ENCODE data around the gene CCL27.

CCL27 gene

GRCh38 chr9:34653151-34654072 is 9.0 kb downstream of the CCL27 start:
- TF ChIP-seq FOXP2 (optimal IDR thresholded peaks at IDR 0.05; ENCODE audit: borderline replicate concordance, extremely low read depth, extremely low read length, insufficient read depth): no peak
- TF ChIP-seq SIN3A (IDR thresholded peaks at IDR 0.05; ENCODE audit: borderline replicate concordance, insufficient read depth, low read length): no peak
- no peak for TF ChIP-seq POLR2AphosphoS5 (IDR thresholded peaks at IDR 0.05; ENCODE audit: low read depth, low read length)
- TF ChIP-seq, protein P1, sequence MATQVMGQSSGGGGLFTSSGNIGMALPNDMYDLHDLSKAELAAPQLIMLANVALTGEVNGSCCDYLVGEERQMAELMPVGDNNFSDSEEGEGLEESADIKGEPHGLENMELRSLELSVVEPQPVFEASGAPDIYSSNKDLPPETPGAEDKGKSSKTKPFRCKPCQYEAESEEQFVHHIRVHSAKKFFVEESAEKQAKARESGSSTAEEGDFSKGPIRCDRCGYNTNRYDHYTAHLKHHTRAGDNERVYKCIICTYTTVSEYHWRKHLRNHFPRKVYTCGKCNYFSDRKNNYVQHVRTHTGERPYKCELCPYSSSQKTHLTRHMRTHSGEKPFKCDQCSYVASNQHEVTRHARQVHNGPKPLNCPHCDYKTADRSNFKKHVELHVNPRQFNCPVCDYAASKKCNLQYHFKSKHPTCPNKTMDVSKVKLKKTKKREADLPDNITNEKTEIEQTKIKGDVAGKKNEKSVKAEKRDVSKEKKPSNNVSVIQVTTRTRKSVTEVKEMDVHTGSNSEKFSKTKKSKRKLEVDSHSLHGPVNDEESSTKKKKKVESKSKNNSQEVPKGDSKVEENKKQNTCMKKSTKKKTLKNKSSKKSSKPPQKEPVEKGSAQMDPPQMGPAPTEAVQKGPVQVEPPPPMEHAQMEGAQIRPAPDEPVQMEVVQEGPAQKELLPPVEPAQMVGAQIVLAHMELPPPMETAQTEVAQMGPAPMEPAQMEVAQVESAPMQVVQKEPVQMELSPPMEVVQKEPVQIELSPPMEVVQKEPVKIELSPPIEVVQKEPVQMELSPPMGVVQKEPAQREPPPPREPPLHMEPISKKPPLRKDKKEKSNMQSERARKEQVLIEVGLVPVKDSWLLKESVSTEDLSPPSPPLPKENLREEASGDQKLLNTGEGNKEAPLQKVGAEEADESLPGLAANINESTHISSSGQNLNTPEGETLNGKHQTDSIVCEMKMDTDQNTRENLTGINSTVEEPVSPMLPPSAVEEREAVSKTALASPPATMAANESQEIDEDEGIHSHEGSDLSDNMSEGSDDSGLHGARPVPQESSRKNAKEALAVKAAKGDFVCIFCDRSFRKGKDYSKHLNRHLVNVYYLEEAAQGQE (IDR thresholded peaks at IDR 0.05; ENCODE audit: insufficient read depth in 1 of 2, low read depth in 2 of 2, low read length in 2 of 2): no peak
- TF ChIP-seq TAF1 (IDR thresholded peaks at IDR 0.05; ENCODE audit: borderline replicate concordance, insufficient read depth, low read length): no peak

DNA sequence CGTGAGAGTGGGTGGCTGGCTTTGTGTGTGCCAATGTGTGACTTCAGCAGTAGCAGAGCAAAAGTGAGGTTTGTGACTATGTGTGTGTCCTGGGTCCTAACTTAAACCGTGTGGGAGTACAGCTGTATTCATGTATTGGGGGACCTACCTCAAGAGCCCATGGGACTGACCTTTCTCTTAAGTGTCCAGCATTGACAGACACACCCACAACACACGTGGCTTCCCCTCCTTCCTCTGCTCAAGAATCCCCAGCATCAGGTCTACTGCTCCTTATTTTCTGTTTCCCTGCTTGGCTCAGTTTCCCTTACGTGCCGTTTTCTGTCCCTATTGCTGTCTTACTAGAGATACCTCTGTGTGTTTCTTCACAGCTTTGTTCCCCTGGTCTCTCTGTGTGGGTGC is 9.9 kb downstream of the CCL27 start:
- TF ChIP-seq, protein P1 (IDR thresholded peaks at IDR 0.05; ENCODE audit: insufficient read depth in 1 of 2, low read depth in 2 of 2, low read length in 2 of 2): no peak
- TF ChIP-seq FOXP2 (optimal IDR thresholded peaks at IDR 0.05; ENCODE audit: borderline replicate concordance, extremely low read depth, extremely low read length, insufficient read depth) (no peak), SIN3A (IDR thresholded peaks at IDR 0.05; ENCODE audit: borderline replicate concordance, insufficient read depth, low read length) (no peak), POLR2AphosphoS5 (IDR thresholded peaks at IDR 0.05; ENCODE audit: low read depth, low read length) (no peak), TAF1 (IDR thresholded peaks at IDR 0.05; ENCODE audit: borderline replicate concordance, insufficient read depth, low read length) (no peak)

GRCh38 chr9:34651876-34652601 is 10.4 kb downstream of the CCL27 start, which contains the start of gene IL11RA:
TSS of gene IL11RA (plus strand) at chr9:34652185. CDS start at chr9:34655218, 3,033 bp downstream.
- no peak for TF ChIP-seq SIN3A (IDR thresholded peaks at IDR 0.05; ENCODE audit: borderline replicate concordance, insufficient read depth, low read length)
- peak; percentile 57; the same call in 1 of the 2 replicates for TF ChIP-seq POLR2AphosphoS5 (IDR thresholded peaks at IDR 0.05; ENCODE audit: low read depth, low read length)
- no peak for TF ChIP-seq TAF1 (IDR thresholded peaks at IDR 0.05; ENCODE audit: borderline replicate concordance, insufficient read depth, low read length)
- TF ChIP-seq FOXP2 (optimal IDR thresholded peaks at IDR 0.05; ENCODE audit: borderline replicate concordance, extremely low read depth, extremely low read length, insufficient read depth): peak; percentile 41

DNA sequence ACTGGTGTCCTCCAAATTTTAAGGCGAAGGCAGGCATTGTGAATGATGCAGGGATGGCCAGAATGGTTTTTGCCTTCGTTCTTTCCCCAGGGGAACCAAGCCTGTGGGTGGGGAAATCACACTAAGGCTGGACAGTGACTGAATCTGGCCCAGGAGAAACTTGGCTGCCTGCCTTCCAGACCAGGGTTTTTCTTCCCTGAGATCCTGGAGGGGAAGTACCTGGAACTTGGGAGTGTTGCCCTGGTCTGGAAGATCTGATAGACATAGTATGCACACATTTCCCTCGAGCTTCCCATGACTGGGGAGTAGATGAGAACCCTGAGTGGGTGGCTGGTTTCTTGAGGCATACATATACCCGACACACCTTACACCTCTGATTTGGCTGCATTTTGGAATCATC is 11.1 kb downstream of the CCL27 start:
- TF ChIP-seq FOXP2 (optimal IDR thresholded peaks at IDR 0.05; ENCODE audit: borderline replicate concordance, extremely low read depth, extremely low read length, insufficient read depth) (no peak), TAF1 (IDR thresholded peaks at IDR 0.05; ENCODE audit: borderline replicate concordance, insufficient read depth, low read length) (no peak), SIN3A (IDR thresholded peaks at IDR 0.05; ENCODE audit: borderline replicate concordance, insufficient read depth, low read length) (no peak), POLR2AphosphoS5 (IDR thresholded peaks at IDR 0.05; ENCODE audit: low read depth, low read length) (no peak)
- TF ChIP-seq, protein P1 (IDR thresholded peaks at IDR 0.05; ENCODE audit: insufficient read depth in 1 of 2, low read depth in 2 of 2, low read length in 2 of 2): no peak

DNA sequence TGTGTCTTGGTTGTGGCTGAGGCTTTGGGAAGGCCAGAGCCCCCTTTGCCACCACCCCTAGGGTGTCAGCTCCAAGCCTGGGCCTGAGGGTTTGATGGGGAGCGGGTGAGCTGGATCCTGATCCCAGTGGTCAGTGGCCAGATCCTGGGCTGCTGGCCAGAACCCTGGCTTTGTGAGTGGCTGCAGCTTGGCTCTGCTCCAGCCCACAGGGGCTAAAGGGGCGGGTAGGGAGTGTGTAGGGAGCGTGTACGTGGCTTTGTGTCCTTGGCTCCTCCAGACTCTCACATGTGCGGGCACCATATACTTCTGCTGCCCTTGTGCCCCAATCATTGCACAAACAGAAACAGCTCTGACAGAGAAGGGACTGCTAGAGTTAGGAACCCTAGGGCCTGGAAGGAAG is 11.6 kb downstream of the CCL27 start:
- TF ChIP-seq TAF1 (IDR thresholded peaks at IDR 0.05; ENCODE audit: borderline replicate concordance, insufficient read depth, low read length): no peak
- TF ChIP-seq, protein P1 (IDR thresholded peaks at IDR 0.05; ENCODE audit: insufficient read depth in 1 of 2, low read depth in 2 of 2, low read length in 2 of 2): no peak
- no peak for TF ChIP-seq POLR2AphosphoS5 (IDR thresholded peaks at IDR 0.05; ENCODE audit: low read depth, low read length)
- no peak for TF ChIP-seq SIN3A (IDR thresholded peaks at IDR 0.05; ENCODE audit: borderline replicate concordance, insufficient read depth, low read length)
- no peak for TF ChIP-seq FOXP2 (optimal IDR thresholded peaks at IDR 0.05; ENCODE audit: borderline replicate concordance, extremely low read depth, extremely low read length, insufficient read depth)

Measured in PFSK-1 (cell line).